Activated T-cell treated with anti-CD3 and anti-CD28 coated beads, Interleukin-2, amount 50 U/mL, for 72 hours (primary cell): Measurements from ENCODE around the gene ATP4A. TPM values are rescaled to one million over a fixed set of nuclear protein-coding genes. Genes with fewer than 3 reads are reported as not detected.
A peak's percentile ranks its signal among the peaks of the same experiment; 100 is the strongest.
"Not testable (repeated sequence)": the region's sequence is repeated elsewhere in the genome, so short reads cannot be mapped to it uniquely, and the experiment has no call there.

Source experiments
- ATAC-seq, 2 donors: fragments of 150-1000 bp; cut with Tn5 transposase; replicated peaks in 1 of 2; 2 replicates each; pipeline ENCODE4 v1.10.0; 2021; ENCODE audit warnings: moderate library complexity in 2 of 2, mild to moderate bottlenecking in 1 of 2
- DNase-seq, 2 donors: peaks; one replicate each; pipeline ENCODE4 v3.0.0; 2021 to 2022; ENCODE audit warnings: mixed read lengths in 1 of 2
- H3K27ac Mint-ChIP-seq: one replicate; pipeline ENCODE4 v1.8.0; 2022; ENCODE audit warnings: mild to moderate bottlenecking, moderate library complexity, mixed read lengths
- H3K27me3 Mint-ChIP-seq: one replicate; pipeline ENCODE4 v1.8.0; 2022; ENCODE audit warnings: low read depth, mixed read lengths
- H3K36me3 Mint-ChIP-seq, 2 donors: one replicate each; pipeline ENCODE4 v1.8.0; 2022; ENCODE audit warnings: mixed read lengths in 2 of 2, mild to moderate bottlenecking in 1 of 2; ENCODE audit not compliant: insufficient read depth in 2 of 2
- H3K4me1 Mint-ChIP-seq: one replicate; pipeline ENCODE4 v1.8.0; 2022; ENCODE audit warnings: low read depth, mixed read lengths
- H3K4me3 Mint-ChIP-seq, 2 donors: one replicate each; pipeline ENCODE4 v1.8.0; 2022; ENCODE audit warnings: mild to moderate bottlenecking in 2 of 2, mixed read lengths in 2 of 2, moderate library complexity in 2 of 2
- H3K9me3 Mint-ChIP-seq, 2 donors: one replicate each; pipeline ENCODE4 v1.8.0; 2022; ENCODE audit warnings: mixed read lengths in 2 of 2
- total RNA-seq, 2 donors: library from RNA; stranded (reverse); gene quantifications; one replicate each; pipeline ENCODE4 v1.2.3, GENCODE V29; 2022

ATP4A gene
- not detected for total RNA-seq

DNA sequence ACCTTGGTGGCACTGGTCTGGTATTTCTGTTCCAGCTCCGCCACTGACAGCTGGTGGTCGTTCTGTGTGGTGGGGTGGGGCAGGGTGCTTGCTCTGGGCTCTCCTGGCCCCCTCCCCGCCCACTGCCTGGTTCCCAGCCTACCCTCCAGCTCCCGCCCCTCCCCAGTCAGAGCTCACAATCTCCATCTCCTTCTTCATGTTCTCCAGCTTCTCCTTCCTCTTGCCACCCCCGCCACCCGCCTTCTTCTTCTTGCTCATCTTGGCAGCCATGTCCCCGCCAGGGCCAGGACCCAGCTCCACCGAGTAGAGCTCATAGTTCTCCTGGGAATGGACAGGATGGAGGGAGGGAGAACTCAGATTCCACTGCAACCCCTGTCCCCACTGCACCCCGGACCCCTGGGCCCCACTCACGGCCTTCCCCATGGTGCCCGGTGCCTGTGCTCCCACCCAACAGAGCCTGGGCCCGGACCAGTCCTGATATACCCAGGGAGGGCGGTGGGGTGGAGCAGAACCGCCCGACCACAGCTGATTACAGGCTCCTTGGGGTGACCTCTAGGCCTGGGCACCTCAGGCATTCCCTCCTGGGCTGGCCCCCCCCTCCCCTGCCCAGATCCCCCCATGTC lies at the start of gene ATP4A:
TSS of gene ATP4A (minus strand) at position 452 of the 623 bp plus-strand sequence. CDS start at position 423, 29 bp downstream.
- Mint-ChIP-seq H3K4me3 (no peak within 1 kb of the TSS), H3K4me1 (no peaks in the 10 kb centered on the region), H3K36me3 (no peaks in the 10 kb centered on the region), H3K9me3 (no peaks in the 10 kb centered on the region), H3K27ac (no peak within 1 kb of the TSS), H3K27me3 (peaks cover 56% of the 10 kb centered on the region)
- DNase-seq (no peak), ATAC-seq (no peak)

DNA sequence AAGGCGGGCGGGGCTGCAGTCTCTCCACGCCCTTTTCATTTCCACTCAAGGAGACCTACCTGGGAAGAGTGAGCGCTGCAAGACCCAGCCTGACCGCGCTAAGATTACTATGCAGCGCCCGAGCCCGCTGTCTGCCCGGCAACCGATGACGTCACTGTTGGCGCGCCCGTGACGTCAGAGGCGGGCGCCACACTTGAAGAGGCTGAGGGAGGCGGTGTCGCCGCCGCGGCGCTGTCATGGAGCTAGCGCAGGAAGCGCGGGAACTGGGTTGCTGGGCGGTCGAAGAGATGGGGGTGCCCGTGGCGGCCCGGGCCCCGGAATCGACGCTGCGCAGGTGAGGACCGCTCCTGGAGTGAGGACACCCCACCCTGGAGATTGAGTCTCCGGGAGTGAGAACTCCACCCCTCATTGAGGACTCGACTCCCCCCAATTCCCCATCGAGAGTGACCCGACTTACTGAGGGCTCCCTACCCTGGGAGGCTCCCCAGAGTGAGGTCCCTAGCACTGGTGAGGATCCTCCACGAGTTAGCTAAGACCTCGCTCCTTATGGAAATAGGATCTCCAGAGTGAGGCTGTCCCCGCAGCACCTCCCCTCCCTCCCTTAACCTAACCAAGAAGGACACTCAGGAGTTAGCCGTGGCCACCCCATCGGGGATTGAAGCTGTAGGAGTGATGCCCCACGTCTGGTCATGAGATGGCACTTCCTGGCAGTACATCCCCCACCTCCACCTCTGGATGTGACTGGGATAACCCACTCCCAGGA lies 49.3 kb upstream of the ATP4A start, which contains the start of gene HAUS5:
TSS of gene HAUS5 (plus strand) at position 177 of the 763 bp plus-strand sequence. CDS start at position 237, 60 bp downstream.
- H3K9me3 Mint-ChIP-seq, result peaks cover 7 to 8% of the 10 kb centered on the region in 2 donors
- peaks cover 9 to 18% of the 10 kb centered on the region in 2 donors for H3K36me3 Mint-ChIP-seq
- peak within 1 kb of the TSS; percentile 87 to 91 for H3K4me3 Mint-ChIP-seq
- ATAC-seq (peak; percentile 97 to 98), DNase-seq (peak; percentile 95 to 98)
- H3K27ac Mint-ChIP-seq, result peak within 1 kb of the TSS; percentile 92
- H3K27me3 Mint-ChIP-seq, result no peaks in the 10 kb centered on the region
- peaks cover 27% of the 10 kb centered on the region for H3K4me1 Mint-ChIP-seq

DNA sequence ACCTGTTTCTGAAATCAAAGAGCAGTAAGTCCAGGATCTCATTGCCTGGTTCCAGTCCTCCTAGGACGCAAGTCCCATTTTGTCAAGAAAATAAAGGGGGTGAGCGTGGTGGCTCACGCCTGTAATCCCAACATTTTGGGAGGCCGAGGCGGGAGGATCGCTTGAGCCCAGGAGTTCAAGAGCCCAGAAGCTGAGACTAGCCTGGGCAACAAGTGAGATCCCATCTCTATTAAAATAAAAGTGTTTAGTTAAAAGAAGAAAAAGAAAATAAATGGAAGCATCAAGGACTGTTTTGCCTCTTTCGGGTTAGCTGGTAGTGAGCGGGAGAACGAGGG lies 48.7 kb upstream of the ATP4A start:
- no peaks in the 10 kb centered on the region for H3K27me3 Mint-ChIP-seq
- H3K9me3 Mint-ChIP-seq, result peaks cover 7 to 8% of the 10 kb centered on the region in 2 donors
- H3K4me1 Mint-ChIP-seq, result peaks cover 27% of the 10 kb centered on the region
- H3K27ac Mint-ChIP-seq, result peak overlapping the region; percentile 45
- no peak for ATAC-seq
- peak overlapping the region; percentile 87 to 91 for H3K4me3 Mint-ChIP-seq
- DNase-seq, result no peak
- H3K36me3 Mint-ChIP-seq, result peaks cover 11 to 21% of the 10 kb centered on the region in 2 donors

DNA sequence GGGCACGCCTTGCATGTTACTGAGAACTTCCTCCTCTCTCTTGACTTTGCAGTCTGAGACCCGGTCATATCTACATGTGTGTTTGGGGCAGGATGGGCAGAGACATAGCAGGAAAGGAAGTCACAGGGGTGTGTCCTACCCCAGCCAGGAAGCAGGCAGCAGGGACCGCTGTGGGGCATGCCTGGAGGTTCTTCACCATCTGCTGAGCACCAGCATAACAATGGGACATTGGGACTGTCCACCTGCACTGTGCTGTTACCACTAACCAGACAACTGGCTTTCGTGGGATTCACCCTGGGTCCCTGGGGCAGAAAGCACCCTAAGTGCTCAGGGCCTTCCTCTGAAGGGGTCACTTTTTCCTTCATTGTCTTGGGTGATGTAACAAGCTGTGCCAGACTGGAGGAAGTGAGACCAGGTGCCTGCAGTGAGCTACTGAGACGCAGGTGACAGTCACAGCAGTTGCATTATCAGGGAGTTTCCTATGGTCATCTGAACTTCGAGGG lies 46.4 kb upstream of the ATP4A start:
- H3K27me3 Mint-ChIP-seq, result no peaks in the 10 kb centered on the region
- peak overlapping the region; percentile 3 for H3K27ac Mint-ChIP-seq
- DNase-seq, result peak in 1 of 2 donors; percentile 49
- peaks cover 11 to 16% of the 10 kb centered on the region in 2 donors for H3K36me3 Mint-ChIP-seq
- H3K9me3 Mint-ChIP-seq, result peaks cover 7 to 8% of the 10 kb centered on the region in 2 donors
- H3K4me3 Mint-ChIP-seq, result peak overlapping the region; percentile 4 to 31
- ATAC-seq, result peak in 1 of 2 donors; percentile 43
- H3K4me1 Mint-ChIP-seq, result peaks cover 27% of the 10 kb centered on the region

DNA sequence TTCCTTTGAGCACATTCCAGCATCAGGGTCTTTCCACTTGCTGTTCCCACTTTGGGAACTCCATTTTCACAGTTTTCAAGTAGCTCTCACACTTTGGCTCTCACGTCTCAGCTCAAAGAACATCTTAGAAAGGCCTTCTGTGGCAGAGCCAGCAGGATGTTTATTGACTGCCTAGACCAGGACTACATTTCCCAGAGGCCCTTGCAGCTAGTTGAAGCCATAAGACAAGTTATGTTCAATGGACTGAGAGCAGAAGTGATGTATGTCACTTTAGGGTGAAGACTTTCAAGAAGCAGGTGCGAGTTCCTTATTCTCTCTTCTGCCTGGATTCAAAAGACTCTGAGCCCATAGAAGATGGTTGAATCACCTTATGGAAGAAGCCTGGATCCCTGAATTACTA lies 44.8 kb upstream of the ATP4A start:
- Mint-ChIP-seq H3K27ac (peak overlapping the region; percentile 56), H3K4me3 (peak overlapping the region in 1 of 2 donors; percentile 15), H3K27me3 (no peaks in the 10 kb centered on the region), H3K36me3 (peaks cover 10 to 11% of the 10 kb centered on the region in 2 donors), H3K9me3 (peaks cover 7 to 8% of the 10 kb centered on the region in 2 donors), H3K4me1 (peaks cover 20% of the 10 kb centered on the region)
- DNase-seq (no peak), ATAC-seq (no peak)

DNA sequence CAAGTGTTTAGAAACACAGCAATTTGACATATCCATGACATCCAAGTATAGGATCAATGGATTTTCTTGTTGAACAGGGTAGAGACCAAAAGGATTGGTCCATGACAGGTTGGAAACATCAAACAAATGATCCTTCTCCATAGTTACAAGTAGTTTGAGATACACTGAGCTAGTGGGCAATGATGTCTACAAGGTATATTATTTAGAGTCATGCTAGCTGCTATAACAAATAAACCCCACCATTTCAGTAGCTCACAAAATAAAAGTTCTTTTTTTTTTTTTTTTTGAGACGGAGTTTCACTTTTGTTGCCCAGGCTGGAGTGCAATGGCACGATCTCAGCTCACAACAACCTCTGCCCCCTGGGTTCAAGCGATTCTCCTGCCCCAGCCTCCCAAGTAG lies 44.2 kb upstream of the ATP4A start:
- Mint-ChIP-seq H3K36me3 (peaks cover 10 to 11% of the 10 kb centered on the region in 2 donors), H3K27me3 (no peaks in the 10 kb centered on the region), H3K4me3 (no peak overlapping the region), H3K27ac (no peak overlapping the region), H3K4me1 (peaks cover 18% of the 10 kb centered on the region), H3K9me3 (peaks cover 7 to 8% of the 10 kb centered on the region in 2 donors)
- no peak for ATAC-seq
- DNase-seq, result no peak

DNA sequence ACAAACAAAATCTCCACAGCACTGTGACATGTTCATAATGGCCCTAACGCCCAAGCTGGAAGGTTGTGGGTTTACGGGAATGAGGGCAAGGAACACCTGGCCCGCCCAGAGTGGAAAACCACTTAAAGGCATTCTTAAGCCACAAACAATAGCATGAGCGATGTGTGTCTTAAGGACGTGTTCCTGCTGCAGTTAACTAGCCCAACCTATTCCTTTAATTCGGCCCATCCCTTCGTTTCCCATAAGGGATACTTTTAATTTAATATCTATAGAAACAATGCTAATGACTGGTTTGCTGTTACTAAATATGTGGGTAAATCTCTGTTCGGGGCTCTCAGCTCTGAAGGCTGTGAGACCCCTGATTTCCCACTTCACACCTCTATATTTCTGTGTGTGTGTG lies 43.7 kb upstream of the ATP4A start:
- H3K27me3 Mint-ChIP-seq, ATAC-seq, H3K9me3 Mint-ChIP-seq, H3K27ac Mint-ChIP-seq, H3K4me3 Mint-ChIP-seq, DNase-seq: not testable (repeated sequence)
- Mint-ChIP-seq H3K36me3 (peaks cover 10 to 11% of the 10 kb centered on the region in 2 donors), H3K4me1 (peaks cover 16% of the 10 kb centered on the region)

DNA sequence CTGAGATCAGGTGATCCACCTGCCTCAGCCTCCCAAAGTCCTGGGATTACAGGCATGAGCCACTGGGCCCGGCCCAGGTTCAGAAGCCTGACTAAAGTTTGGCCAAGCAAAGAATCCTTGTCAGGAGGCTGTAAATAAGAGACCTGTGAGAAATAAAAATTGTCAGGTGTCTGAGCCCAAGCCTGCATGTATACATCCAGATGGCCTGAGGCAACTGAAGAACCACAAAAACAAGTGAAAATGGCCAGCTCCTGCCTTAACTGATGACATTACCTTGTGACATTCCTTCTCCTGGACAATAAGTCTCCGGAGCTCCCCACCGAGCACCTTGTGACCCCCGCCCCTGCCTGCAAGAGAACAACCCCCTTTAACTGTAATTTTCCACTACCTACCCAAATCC lies 41.0 kb upstream of the ATP4A start:
- not testable (repeated sequence) for H3K9me3 Mint-ChIP-seq, ATAC-seq, H3K27ac Mint-ChIP-seq, H3K27me3 Mint-ChIP-seq, DNase-seq, H3K4me1 Mint-ChIP-seq, H3K4me3 Mint-ChIP-seq
- H3K36me3 Mint-ChIP-seq, result peaks cover 10 to 11% of the 10 kb centered on the region in 2 donors

DNA sequence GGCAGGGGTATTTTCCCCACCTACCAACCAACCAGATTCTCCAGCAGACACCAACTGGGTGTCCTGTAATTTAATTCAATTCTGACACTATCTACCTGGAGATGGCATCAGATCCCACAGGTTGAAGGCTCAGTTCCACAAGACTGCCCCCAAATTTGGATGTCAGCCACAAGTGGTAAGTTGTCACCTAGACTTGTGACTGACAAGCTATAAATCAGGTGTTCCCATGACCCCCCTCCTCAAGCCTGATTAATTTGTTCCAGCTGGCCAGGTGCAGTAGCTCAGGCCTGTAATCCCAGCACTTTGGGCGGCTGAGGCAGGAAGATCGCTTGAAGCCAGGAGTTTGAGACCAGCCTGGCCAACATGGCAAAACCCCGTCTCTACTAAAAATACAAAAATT lies 38.5 kb upstream of the ATP4A start:
- H3K27ac Mint-ChIP-seq, result no peak overlapping the region
- DNase-seq (no peak), ATAC-seq (no peak)
- H3K4me1 Mint-ChIP-seq, result no peaks in the 10 kb centered on the region
- H3K36me3 Mint-ChIP-seq, result no peaks in the 10 kb centered on the region
- peaks cover 6% of the 10 kb centered on the region for H3K27me3 Mint-ChIP-seq
- H3K4me3 Mint-ChIP-seq, result no peak overlapping the region
- no peaks in the 10 kb centered on the region for H3K9me3 Mint-ChIP-seq

DNA sequence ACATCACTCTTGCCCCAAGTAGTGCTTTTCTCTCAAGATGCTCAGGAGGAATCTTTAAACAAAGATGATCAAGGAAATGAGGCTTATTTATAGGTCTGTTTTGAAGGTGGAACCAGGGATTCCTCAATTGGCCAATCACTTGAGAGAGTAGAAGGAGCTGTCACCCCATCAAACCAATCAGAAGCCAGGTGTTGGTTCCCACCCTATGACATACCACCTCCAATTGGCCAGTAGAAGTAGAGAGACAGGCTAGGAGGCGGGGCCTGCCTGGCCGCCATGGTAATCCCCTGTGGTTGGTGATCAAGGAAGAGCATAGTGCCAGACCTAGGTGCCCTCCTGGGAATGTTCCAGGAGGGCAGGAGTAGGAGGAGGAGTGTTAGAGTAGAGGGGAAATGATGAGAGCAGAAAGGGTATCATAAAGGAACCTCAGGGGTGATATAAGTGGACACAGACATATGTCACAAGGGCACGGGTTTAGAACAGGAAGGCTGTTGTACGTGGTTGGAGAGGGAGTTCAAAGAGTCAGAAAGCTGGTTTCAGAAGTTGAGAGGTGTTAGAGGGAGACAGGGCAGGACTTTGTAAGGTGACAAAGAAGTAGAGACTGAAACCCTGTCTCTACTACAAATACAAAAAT lies 33.0 kb upstream of the ATP4A start:
- no peak overlapping the region for H3K27ac Mint-ChIP-seq
- peaks cover 11% of the 10 kb centered on the region for H3K27me3 Mint-ChIP-seq
- peak; percentile 77 to 96 for ATAC-seq
- H3K9me3 Mint-ChIP-seq, result no peaks in the 10 kb centered on the region
- H3K4me3 Mint-ChIP-seq, result peak overlapping the region; percentile 33 to 37
- peak; percentile 26 to 45 for DNase-seq
- H3K4me1 Mint-ChIP-seq, result peaks cover 8% of the 10 kb centered on the region
- no peaks in the 10 kb centered on the region for H3K36me3 Mint-ChIP-seq

DNA sequence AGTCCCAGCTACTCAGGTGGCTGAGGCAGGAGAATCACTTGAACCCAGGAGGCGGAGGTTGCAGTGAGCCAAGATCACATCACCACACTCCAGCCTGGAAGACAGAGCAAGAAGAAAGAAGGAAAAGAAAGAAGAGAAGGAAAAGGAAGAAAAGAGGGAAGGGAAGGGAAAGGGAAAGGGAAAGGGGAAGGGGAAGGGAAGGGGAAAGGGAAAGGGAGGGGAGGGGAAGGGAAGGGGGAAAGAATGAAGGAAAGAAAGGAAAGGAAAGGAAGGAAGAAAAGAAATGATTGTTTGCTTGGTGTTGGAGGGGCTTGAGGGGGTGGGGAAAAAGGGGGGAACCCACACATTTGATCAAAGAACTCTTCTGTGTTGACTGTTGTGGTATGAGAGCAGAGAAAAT lies 32.5 kb upstream of the ATP4A start:
- Mint-ChIP-seq H3K27me3 (peaks cover 11% of the 10 kb centered on the region), H3K4me1 (peaks cover 8% of the 10 kb centered on the region), H3K27ac (no peak overlapping the region), H3K9me3 (no peaks in the 10 kb centered on the region), H3K36me3 (no peaks in the 10 kb centered on the region), H3K4me3 (no peak overlapping the region)
- no peak for DNase-seq
- ATAC-seq, result no peak

DNA sequence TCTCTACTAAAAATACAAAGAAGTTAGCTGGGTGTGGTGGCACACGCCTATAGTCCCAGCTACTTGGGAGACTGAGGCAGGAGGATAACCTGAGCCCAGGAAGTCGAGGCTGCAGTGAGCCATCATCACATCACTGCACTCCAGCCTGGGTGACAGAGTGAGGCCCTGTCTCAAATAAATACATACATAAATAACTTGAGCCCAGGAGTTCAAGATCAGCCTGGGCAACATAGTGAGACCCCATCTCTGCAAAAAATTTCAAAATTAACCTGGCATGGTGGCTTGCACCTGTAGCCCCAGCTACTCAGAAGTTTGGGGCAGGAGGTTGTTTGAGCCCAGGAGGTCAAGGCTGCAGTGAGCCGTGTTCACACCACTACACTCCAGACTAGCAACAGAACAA lies 31.6 kb upstream of the ATP4A start:
- not testable (repeated sequence) for H3K4me1 Mint-ChIP-seq, ATAC-seq, DNase-seq, H3K4me3 Mint-ChIP-seq, H3K9me3 Mint-ChIP-seq, H3K36me3 Mint-ChIP-seq, H3K27ac Mint-ChIP-seq
- H3K27me3 Mint-ChIP-seq, result peaks cover 11% of the 10 kb centered on the region

DNA sequence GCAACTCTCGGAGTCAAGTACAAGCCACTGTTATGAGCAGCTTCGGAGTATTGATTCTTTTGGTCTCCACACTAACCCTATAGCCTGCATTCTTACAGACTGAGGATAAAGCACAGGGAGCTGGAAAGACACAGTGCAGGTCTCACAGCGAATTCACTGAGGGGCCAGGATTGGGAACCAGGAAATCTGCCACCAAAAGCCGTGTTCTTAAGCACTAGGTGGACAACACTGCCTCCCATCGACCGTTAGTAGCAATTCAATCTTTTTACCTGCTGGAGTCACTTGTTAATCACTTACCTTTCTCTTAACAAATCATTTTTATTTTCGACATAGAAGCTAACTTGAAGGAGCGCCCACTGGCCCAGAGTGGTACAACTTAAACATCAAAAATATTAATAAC lies 28.8 kb upstream of the ATP4A start:
- Mint-ChIP-seq H3K36me3 (no peaks in the 10 kb centered on the region), H3K4me3 (no peak overlapping the region), H3K27ac (no peak overlapping the region), H3K4me1 (peaks cover 8% of the 10 kb centered on the region), H3K27me3 (peaks cover 5% of the 10 kb centered on the region), H3K9me3 (no peaks in the 10 kb centered on the region)
- ATAC-seq, result no peak
- no peak for DNase-seq
